Bronchial epithelial cell (primary cell): ENCODE results near the gene PHLDA3. TPM values are rescaled to one million over a fixed set of nuclear protein-coding genes. Genes with fewer than 3 reads are reported as not detected.

Source experiments
- DNase-seq: peaks from one replicate; pipeline ENCODE4 v3.0.0-alpha.2; 2010; ENCODE audit warnings: low read depth
- FAIRE-seq: peaks from 2 replicates; lab custom pipeline; 2011; peaks lifted over from hg19 to GRCh38; lab: Jason Lieb, UNC
- H3K27me3 ChIP-seq: 2 replicates; pipeline ENCODE4 v1.5.1; 2011; ENCODE audit warnings: low read length; ENCODE audit not compliant: control insufficient read depth, insufficient read depth
- H3K36me3 ChIP-seq: 2 replicates; pipeline ENCODE4 v1.5.1; 2011; ENCODE audit warnings: low read length; ENCODE audit not compliant: control insufficient read depth, insufficient read depth
- H3K4me3 ChIP-seq: 2 replicates; pipeline ENCODE4 v1.5.1; 2011; ENCODE audit warnings: mild to moderate bottlenecking, low read depth, low read length, control low read depth
- CTCF ChIP-seq: IDR thresholded peaks from 2 replicates; pipeline ENCODE4 v1.5.1; 2011; ENCODE audit warnings: mild to moderate bottlenecking, moderate library complexity, low read length, control low read depth, inconsistent platforms; ENCODE audit not compliant: insufficient read depth, severe bottlenecking
- total RNA-seq: library from RNA; depleted of rRNA; stranded (reverse); fragments of >200 nt; gene quantifications from 2 replicates; pipeline ENCODE4 v1.2.1, GENCODE V29; 2014

The PHLDA3 gene
- total RNA-seq, 1 donor from 2014 or later: 118 TPM

GRCh38 chr1:201515062-201515750 is 46.2 kb upstream of the PHLDA3 start:
- Histone ChIP-seq H3K27me3 (no peaks in the 10 kb centered on the region), H3K4me3 (no peak overlapping the region), H3K36me3 (no peaks in the 10 kb centered on the region)
- no peak for FAIRE-seq
- TF ChIP-seq CTCF: no peak
- DNase-seq: no peak

GRCh38 chr1:201514466-201514865 is 45.5 kb upstream of the PHLDA3 start:
- no peak overlapping the region for H3K4me3 ChIP-seq
- no peaks in the 10 kb centered on the region for H3K36me3 ChIP-seq
- FAIRE-seq: no peak
- TF ChIP-seq CTCF: no peak
- H3K27me3 ChIP-seq: no peaks in the 10 kb centered on the region
- DNase-seq: no peak

GRCh38 chr1:201513498-201514243 is 44.7 kb upstream of the PHLDA3 start:
- H3K4me3 ChIP-seq: no peak overlapping the region
- FAIRE-seq: no peak

GRCh38 chr1:201511941-201512539 is 43.1 kb upstream of the PHLDA3 start:
- no peak overlapping the region for H3K4me3 ChIP-seq
- TF ChIP-seq CTCF: no peak
- FAIRE-seq (no peak), DNase-seq (no peak)
- H3K36me3 ChIP-seq: no peaks in the 10 kb centered on the region
- no peaks in the 10 kb centered on the region for H3K27me3 ChIP-seq

More at GRCh38 chr1:201513498-201514243, 44.7 kb upstream of the PHLDA3 start:
- no peaks in the 10 kb centered on the region for H3K36me3 ChIP-seq
- H3K27me3 ChIP-seq: no peaks in the 10 kb centered on the region
- no peak for TF ChIP-seq CTCF
- DNase-seq: no peak

GRCh38 chr1:201511396-201511940 is 42.5 kb upstream of the PHLDA3 start:
- FAIRE-seq (no peak), DNase-seq (no peak)
- no peak for TF ChIP-seq CTCF
- Histone ChIP-seq H3K4me3 (no peak overlapping the region), H3K36me3 (no peaks in the 10 kb centered on the region), H3K27me3 (no peaks in the 10 kb centered on the region)
